Measurements from ENCODE around the gene SLC1A1. TPM values are rescaled to one million over a fixed set of nuclear protein-coding genes. Genes with fewer than 3 reads are reported as not detected.
A peak's percentile ranks its signal among the peaks of the same experiment; 100 is the strongest.

Gene SLC1A1
- total RNA-seq, 4 donors from 2014 or later = 6.8 to 19.2 (median 11.8) TPM

- H3K27me3 ChIP-seq = no peaks in the 10 kb centered on the region
- H3K36me3 ChIP-seq = no peaks in the 10 kb centered on the region
- no peaks in the 10 kb centered on the region for H3K9me3 ChIP-seq
- H3K4me1 ChIP-seq = no peaks in the 10 kb centered on the region
- H3K4me3 ChIP-seq = no peak overlapping the region
- no peak for DNase-seq
- intact Hi-C loops (cut with DNase I; ENCODE audit: low total_unique reads) = no loop called here
- TF ChIP-seq POLR2A (IDR thresholded peaks at IDR 0.05) = no peak
- TF ChIP-seq, protein P1, sequence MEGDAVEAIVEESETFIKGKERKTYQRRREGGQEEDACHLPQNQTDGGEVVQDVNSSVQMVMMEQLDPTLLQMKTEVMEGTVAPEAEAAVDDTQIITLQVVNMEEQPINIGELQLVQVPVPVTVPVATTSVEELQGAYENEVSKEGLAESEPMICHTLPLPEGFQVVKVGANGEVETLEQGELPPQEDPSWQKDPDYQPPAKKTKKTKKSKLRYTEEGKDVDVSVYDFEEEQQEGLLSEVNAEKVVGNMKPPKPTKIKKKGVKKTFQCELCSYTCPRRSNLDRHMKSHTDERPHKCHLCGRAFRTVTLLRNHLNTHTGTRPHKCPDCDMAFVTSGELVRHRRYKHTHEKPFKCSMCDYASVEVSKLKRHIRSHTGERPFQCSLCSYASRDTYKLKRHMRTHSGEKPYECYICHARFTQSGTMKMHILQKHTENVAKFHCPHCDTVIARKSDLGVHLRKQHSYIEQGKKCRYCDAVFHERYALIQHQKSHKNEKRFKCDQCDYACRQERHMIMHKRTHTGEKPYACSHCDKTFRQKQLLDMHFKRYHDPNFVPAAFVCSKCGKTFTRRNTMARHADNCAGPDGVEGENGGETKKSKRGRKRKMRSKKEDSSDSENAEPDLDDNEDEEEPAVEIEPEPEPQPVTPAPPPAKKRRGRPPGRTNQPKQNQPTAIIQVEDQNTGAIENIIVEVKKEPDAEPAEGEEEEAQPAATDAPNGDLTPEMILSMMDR (IDR thresholded peaks at IDR 0.05) = no peak
- H3K27ac ChIP-seq = no peak overlapping the region
Observed at GRCh38 chr9:4594545-4594944, 104.3 kb downstream of the SLC1A1 start.

- no peaks in the 10 kb centered on the region for H3K9me3 ChIP-seq
- TF ChIP-seq, protein P1 (IDR thresholded peaks at IDR 0.05) = no peak
- TF ChIP-seq POLR2A (IDR thresholded peaks at IDR 0.05) = no peak
- no peak overlapping the region for H3K27ac ChIP-seq
- no peaks in the 10 kb centered on the region for H3K36me3 ChIP-seq
- H3K4me1 ChIP-seq = no peaks in the 10 kb centered on the region
- H3K27me3 ChIP-seq = no peaks in the 10 kb centered on the region
- no peak for DNase-seq
- intact Hi-C loops (cut with DNase I; ENCODE audit: low total_unique reads) = no loop called here
- no peak overlapping the region for H3K4me3 ChIP-seq
Observed at GRCh38 chr9:4594994-4595393, 104.7 kb downstream of the SLC1A1 start.

DNA sequence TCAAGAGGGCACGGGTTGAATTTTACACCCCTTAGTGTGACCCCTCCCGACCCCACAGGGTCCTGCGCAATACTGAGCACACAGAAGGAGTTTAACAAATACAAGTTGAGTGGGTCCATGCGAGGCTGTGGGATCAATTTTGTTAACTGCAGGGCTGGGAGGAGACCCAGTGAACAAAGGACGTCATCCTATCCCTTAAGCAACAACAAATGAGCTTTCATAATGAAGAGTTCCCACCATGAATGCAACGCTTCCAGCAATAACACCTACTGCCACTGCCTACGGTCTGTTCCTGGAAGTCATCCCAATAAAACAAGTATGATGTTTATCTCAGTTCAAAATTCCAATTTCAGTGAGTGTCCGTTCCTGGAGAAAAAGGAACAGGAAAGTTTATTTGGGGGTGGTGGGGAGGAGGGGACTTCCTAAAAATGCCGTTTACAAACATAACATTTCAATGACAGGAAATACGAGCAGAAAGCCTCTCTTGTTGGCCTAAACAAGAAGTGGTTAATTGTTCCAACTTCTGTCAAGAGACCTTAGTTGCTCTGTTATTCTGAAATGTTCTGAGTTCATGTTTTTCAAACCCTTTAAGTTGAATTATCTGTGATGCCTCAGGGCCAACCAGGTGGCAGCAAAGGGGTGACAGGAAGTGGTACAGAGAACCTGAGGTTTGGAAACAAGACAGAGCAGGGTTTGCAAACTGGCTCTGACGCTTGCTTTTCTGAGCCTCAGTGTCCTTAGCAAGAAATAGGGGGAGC is 106.1 kb downstream of the SLC1A1 start:
- H3K4me1 ChIP-seq = no peaks in the 10 kb centered on the region
- no peaks in the 10 kb centered on the region for H3K36me3 ChIP-seq
- no peak for DNase-seq
- peak overlapping the region in 1 of 2 donors; percentile 42 for H3K27ac ChIP-seq
- intact Hi-C loops (cut with DNase I; ENCODE audit: low total_unique reads) = no loop called here
- no peak overlapping the region for H3K4me3 ChIP-seq
- H3K27me3 ChIP-seq = no peaks in the 10 kb centered on the region
- TF ChIP-seq POLR2A (IDR thresholded peaks at IDR 0.05) = no peak
- TF ChIP-seq, protein P1 (IDR thresholded peaks at IDR 0.05) = no peak
- H3K9me3 ChIP-seq = no peaks in the 10 kb centered on the region

DNA sequence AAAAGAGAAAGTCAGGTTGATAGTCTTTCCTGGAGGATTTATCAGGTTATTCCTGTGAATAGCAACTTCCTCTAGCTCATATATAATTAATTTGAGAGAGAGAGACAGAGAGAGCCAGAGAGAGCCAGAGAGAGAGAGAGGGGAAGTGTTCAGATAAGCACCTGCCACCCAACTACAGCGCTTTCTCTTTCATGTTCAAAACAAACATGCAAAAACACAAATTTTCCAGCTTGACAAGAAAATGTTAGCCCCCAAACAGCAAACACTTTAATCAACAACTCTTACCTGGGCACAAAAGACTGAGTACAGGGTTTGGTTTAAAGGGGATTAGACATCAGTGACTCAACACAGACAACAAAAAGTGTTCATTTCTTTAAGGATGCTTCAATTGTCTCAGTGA is 110.1 kb downstream of the SLC1A1 start:
- Histone ChIP-seq H3K9me3 (no peaks in the 10 kb centered on the region), H3K36me3 (no peaks in the 10 kb centered on the region), H3K27ac (no peak overlapping the region), H3K27me3 (no peaks in the 10 kb centered on the region), H3K4me3 (no peak overlapping the region), H3K4me1 (no peaks in the 10 kb centered on the region)
- no peak for DNase-seq
- TF ChIP-seq, protein P1 (IDR thresholded peaks at IDR 0.05) = no peak
- TF ChIP-seq POLR2A (IDR thresholded peaks at IDR 0.05) = no peak
- intact Hi-C loops (cut with DNase I; ENCODE audit: low total_unique reads) = no loop called here

GRCh38 chr9:4603830-4604229 is 113.6 kb downstream of the SLC1A1 start:
- no peaks in the 10 kb centered on the region for H3K4me1 ChIP-seq
- intact Hi-C loops (cut with DNase I; ENCODE audit: low total_unique reads) = no loop called here
- H3K27me3 ChIP-seq = no peaks in the 10 kb centered on the region
- DNase-seq = no peak
- no peaks in the 10 kb centered on the region for H3K9me3 ChIP-seq
- H3K27ac ChIP-seq = no peak overlapping the region
- TF ChIP-seq, protein P1 (IDR thresholded peaks at IDR 0.05) = no peak
- TF ChIP-seq POLR2A (IDR thresholded peaks at IDR 0.05) = no peak
- no peak overlapping the region for H3K4me3 ChIP-seq
- no peaks in the 10 kb centered on the region for H3K36me3 ChIP-seq

Measured in uterus (tissue), 4 donors.